Bone marrow (tissue), 2 donors: Measurements from ENCODE around the gene KDM4B.

ENCODE experiments used
- DNase-seq, 2 donors: peaks; one replicate each; lab custom pipeline; 2025; lab: John Stamatoyannopoulos, UW

Gene KDM4B

DNA sequence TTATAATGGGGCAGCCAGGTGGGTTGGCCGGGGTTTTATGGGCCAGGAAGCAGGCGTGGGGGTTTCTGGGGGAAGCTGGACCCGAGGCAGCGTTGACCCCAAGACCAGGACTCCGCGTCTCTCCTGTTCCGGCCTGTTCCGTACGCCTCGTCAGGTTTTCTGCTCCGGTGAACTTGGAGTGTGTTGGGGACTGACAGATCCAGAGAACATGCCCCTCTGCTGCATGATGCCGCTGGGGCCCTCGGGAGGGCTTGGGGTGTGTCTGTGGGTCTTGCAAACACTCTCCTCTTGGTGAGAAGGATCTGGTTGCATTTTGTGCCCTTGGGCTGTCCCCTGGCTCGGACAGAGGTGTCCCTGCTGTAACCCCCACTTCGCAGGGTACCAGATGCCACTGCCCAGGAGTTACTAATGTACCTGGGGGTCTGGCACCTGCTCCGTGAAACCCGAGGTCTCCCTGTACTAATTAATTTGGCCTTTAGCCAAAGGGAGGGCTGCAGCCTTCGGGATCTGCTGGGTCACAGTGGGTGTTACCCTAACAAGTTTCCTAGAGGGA lies 15.6 kb downstream of the KDM4B start:
- DNase-seq = no peak

- DNase-seq = no peak
Measured at GRCh38 chr19:4985551-4985991, 16.7 kb downstream of the KDM4B start.

- DNase-seq = no peak
Measured at GRCh38 chr19:4986056-4986455, 17.1 kb downstream of the KDM4B start.

DNA sequence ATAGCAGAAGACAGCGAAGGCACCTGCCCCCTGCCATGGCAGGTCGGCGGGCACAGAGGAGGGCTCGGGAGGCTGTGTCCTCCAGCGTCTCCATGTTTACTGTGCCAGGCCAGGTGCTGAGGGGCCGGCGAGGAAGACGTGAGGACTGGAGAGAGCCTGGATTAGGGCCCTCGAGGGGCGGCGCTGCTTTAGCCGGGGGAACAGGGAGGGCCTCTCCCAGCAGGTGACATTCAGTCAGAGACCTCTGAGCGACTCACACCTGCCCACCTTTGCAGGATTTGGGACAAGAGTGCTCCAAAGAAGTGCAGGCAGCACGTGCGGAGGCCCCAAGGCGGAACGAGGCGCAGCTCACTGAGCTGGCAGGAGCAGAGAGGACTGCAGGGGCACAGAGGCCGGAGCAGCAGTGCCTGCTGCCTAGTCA lies 17.6 kb downstream of the KDM4B start:
- no peak for DNase-seq

- no peak for DNase-seq
Measured at GRCh38 chr19:4987256-4987655, 18.3 kb downstream of the KDM4B start.

DNA sequence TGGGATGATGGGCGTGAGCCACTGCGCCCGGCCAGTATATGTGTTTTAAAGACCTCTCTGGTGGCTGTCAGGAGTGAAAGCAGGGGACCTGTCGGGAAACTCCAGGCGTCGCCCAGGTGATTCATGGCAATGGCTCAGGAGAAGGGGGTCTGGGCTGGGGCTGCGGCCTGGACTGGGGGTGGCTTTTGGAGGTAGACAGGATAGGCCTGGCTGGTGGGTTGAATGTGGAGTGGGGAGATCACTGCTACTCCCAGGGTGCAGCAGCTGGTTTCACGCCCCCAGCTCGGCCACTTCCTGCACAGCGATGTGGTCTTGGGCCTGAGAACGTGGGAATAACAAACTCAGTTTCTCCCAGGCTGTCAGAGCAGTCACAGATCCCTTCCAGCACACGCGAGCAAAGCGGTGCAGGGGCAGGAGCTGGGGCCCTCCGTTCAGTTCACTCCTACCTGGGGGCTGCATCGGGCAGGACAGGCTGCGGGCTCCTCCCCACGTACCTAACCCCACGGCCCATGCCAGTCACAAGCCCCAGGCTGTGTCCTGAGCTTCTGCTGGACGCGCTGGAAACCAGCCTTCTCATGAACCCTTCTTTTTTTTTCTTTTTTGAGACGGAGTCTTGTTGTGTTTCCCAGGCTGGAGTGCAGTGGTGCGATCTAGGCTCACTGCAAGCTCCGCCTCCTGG lies 18.9 kb downstream of the KDM4B start:
- no peak for DNase-seq

- no peak for DNase-seq
Measured at GRCh38 chr19:4988770-4989251, 19.9 kb downstream of the KDM4B start.

GRCh38 chr19:4990306-4990705 lies 21.4 kb downstream of the KDM4B start:
- DNase-seq = no peak

DNA sequence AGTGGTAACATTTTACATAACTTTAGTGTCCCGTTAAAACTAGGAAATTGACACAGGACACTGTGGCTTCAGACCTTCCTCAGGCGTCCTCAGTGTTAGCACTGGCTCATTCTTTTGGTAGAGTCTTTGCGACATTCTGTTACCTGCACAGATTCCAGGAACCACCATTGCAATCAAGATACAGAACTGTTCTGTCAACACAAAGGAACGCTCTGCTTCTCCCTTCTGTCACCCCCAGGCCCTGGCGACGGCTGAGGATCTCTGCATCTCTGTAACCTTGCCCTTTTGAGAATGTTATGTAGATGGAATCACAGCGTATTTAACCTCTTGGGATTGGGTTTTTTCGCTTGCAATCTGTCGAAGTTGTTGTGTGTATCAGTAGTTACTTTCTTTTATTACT lies 22.6 kb downstream of the KDM4B start:
- DNase-seq = no peak

DNA sequence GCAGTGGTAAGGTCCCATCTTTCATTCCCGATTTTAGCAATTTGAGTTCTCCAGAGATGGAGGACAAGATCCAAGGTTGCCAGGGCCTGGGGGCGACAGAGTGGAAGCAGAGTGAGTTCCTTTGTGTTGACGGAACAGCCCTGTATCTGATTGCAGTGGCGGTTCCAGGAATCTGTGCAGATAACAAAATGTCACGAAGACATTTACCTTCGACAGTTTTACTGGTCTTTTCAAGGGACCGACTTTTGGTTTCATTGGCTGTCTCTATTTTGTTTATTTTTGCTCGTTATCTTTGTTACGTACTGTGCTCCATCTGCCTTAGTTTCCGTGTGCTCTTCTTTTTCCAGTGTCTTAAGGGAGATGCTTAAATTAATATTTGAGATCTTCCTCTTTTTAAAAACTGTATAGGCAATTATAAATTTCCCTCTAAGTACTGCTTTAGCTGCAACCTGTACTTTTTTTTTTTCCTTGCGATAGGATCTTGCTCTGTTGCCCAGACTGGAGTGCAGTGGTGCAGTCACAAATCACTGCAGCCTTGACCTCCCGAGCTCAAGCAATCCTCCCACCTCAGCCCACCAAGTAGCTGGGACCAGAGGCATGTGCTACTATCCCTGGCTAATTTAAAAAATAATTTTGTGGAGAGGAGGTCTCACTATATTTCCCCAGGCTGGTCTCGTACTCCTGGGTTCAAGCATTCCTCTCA lies 23.2 kb downstream of the KDM4B start:
- DNase-seq = no peak

GRCh38 chr19:4993683-4994082 lies 24.8 kb downstream of the KDM4B start:
- DNase-seq = no peak

DNA sequence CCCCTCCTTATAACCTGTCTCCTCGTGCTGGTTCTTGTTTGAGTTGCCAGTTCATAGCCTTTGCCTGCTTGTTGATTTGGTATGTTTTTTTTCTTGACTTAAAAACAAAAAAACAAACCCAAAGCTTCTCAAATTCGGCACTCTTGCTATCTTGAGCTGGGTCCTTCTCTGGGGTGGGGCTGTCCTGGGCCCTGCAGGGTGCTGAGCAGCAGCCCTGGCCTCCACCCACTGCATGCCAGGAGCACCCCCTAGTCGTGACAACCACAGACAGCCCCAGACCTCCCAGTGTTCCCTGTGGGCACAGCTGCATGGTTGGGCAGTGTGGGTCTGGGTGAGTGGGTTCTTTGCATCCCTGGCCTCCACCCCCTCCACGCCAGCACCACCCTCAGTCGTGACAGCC lies 27.8 kb downstream of the KDM4B start:
- no peak for DNase-seq

- no peak for DNase-seq
Measured at GRCh38 chr19:4997297-4997696, 28.4 kb downstream of the KDM4B start.

DNA sequence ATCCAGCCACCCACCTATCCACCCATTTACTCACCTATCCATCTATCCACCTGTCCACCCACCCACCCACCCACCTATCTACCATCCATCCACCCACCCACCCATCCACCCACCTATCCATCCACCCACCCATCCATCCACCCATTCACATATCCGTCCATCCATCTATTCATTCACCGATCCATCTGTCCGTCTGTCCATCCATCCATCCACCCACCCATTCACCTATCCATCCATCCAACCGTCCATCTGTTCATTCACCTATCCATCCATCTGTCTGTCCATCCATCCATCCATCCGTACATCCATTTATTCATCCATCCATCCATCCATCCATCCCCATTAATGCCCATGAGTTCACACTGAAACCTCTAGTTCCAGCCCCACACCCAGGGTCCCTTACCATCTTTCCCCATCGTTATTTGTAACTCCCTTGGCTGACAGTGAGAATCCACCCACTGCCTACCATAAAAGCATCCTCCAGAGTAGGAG lies 31.3 kb downstream of the KDM4B start:
- DNase-seq = no peak

DNA sequence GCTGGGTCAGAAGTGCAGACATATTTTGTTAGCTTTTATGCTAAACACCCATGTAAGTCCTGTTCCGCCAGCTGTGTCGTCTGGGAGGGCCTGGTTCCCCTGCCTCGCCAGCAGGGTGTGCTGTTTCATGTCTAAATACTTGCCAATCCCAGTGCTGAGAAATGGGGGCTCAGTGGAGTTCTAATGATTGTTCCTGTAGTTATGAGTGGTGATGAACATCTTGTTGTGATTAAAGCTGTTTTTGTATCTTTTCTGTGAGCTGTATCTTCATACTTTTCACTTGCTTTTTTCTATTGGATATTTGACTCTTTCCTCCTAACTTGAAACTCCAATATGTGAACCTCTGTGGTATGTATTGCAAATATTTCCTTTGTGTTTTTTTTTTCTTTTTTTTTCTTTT lies 32.7 kb downstream of the KDM4B start:
- DNase-seq = peak in 1 of 2 donors; percentile 34

DNA sequence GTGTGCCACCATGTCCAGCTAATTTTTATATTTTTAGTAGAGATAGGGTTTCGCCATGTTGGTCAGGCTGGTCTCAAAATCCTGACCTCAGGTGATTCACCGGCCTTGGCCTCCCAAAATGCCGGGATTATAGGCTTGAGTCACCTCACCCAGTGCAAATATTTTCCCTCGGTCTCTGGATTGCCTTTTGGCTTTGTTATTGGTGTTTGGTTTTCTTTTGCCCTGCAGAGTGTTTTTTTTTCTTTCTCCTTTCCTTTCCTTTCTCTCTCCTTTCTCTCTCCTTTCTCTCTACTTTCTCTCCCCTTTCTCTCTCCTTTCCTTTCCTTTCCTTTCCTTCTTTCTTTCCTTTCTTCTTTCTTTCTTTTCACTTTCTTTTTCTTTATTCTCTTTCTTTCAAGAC lies 33.2 kb downstream of the KDM4B start:
- DNase-seq = no peak

DNA sequence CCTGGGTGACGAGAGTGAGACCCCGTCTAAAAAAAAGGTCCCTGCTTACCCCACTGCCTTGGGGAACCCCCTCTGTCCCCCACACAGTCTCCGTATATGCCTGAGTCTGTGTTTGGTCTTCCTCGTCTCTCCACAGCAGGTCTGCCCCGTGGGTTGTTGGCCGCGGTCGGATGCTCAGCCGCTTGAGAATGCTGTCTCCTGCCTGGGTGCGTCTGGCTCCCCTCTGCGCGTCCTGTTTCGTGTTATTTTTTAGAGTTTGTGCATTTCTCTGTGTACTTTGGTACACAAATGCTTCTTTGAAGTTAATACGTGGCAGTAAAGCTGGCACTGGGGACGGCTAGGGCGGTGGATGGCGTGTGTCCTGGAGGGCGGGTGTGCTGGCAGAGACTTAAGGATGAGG lies 34.9 kb downstream of the KDM4B start:
- no peak for DNase-seq

GRCh38 chr19:5005096-5005495 lies 36.2 kb downstream of the KDM4B start:
- DNase-seq = no peak

- no peak for DNase-seq
Measured at GRCh38 chr19:5006201-5006600, 37.3 kb downstream of the KDM4B start.

DNA sequence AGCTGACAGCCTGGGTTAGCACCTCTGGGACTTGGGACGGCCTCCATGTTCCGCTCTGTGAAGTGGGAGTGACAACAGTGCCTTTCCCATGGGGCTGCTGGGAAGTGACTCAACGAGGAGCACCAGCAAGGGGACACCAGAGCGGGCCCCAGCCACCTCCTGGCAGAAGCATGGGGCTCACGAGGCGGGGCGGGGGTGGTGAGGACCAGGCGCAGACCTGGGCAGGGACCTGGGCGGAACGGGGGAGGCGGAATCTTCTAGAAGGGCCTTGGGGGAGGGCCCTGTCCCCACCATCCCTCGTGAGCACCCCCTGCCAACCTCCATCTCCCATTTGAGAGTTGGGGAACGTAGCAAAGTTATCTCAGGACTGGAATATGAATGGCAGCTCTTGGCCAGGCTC lies 37.9 kb downstream of the KDM4B start:
- no peak for DNase-seq

DNA sequence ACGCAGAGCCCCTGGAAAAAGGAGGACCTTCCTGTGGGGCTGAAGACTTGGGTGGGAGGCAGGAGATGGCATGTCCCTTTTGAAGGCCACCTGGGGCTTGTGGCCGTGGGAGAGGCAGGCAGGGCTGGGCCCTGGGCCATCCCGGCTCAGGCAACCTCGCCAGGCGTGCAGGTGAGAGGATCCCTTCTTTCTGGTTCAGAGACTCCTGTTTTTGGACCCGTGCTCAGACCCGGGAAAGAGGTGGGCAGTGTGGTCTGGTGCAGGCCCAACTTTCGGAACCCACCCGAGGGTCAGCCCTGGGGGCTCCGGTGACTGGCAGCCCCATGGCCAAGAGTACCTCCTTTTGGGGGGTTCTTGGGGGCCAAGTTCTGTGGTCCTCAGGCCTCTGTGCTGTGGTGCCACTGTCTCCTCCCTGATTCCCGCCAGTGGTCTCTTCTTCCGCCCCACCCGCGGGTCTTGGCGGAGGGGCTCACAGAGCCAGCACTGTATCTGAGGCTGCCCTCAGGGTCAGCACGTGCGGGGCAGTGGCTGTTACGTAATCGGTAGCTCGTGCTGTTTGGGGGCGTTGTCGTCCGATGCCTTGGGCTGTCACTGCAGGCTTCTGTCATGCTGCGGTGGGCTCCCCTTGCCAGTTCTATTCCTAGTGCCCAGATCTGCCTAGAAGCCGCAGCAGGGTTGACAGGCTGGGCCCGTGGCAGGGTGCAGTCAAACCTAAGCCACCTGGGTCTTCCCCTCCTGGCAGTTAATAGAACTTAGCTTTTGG lies 42.7 kb downstream of the KDM4B start:
- DNase-seq = no peak

GRCh38 chr19:5012688-5013457 lies 44.0 kb downstream of the KDM4B start:
- DNase-seq = no peak
